ENCODE measurements around the gene KRTAP5-2. TPM values are rescaled to one million over a fixed set of nuclear protein-coding genes. Genes with fewer than 3 reads are reported as not detected.
"Not testable (repeated sequence)": the region's sequence is repeated elsewhere in the genome, so short reads cannot be mapped to it uniquely, and the experiment has no call there.

KRTAP5-2 gene
- total RNA-seq, 1 donor from 2014 or later, result not detected

DNA sequence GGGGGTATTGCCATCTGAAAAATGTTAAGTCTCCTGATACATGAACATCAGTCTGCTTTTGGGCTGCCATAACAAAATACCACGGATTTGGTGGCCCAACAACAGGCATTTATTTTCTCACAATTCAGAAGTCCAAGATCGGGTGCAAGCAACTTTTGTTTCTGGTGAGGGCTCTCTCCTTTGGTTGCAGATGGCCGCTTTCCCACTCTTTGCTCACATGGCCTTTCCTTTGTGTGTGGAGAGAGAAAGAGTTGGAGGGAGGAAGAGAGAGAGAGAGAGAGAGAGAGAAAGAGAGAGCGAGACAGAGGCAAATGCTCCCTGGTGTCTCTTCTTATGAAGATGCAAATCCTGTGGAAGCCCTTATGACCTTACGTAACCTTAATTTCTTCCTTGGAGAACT, 2.5 kb upstream of the KRTAP5-2 start:
- no peak overlapping the region for H3K27ac Mint-ChIP-seq
- peaks cover 4% of the 10 kb centered on the region for H3K36me3 Mint-ChIP-seq (ENCODE audit: insufficient read depth)
- no peak for DNase-seq (ENCODE audit: low spot score, unreplicated experiment)
- peaks cover 48% of the 10 kb centered on the region for H3K27me3 Mint-ChIP-seq
- no peaks in the 10 kb centered on the region for H3K4me1 Mint-ChIP-seq (ENCODE audit: low read depth)
- H3K9me3 Mint-ChIP-seq (ENCODE audit: low read depth), result no peaks in the 10 kb centered on the region
- TF ChIP-seq, protein P1, sequence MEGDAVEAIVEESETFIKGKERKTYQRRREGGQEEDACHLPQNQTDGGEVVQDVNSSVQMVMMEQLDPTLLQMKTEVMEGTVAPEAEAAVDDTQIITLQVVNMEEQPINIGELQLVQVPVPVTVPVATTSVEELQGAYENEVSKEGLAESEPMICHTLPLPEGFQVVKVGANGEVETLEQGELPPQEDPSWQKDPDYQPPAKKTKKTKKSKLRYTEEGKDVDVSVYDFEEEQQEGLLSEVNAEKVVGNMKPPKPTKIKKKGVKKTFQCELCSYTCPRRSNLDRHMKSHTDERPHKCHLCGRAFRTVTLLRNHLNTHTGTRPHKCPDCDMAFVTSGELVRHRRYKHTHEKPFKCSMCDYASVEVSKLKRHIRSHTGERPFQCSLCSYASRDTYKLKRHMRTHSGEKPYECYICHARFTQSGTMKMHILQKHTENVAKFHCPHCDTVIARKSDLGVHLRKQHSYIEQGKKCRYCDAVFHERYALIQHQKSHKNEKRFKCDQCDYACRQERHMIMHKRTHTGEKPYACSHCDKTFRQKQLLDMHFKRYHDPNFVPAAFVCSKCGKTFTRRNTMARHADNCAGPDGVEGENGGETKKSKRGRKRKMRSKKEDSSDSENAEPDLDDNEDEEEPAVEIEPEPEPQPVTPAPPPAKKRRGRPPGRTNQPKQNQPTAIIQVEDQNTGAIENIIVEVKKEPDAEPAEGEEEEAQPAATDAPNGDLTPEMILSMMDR (IDR thresholded peaks at IDR 0.05; ENCODE audit: unreplicated experiment), result no peak
- no peak overlapping the region for H3K4me3 Mint-ChIP-seq (ENCODE audit: low read depth)

DNA sequence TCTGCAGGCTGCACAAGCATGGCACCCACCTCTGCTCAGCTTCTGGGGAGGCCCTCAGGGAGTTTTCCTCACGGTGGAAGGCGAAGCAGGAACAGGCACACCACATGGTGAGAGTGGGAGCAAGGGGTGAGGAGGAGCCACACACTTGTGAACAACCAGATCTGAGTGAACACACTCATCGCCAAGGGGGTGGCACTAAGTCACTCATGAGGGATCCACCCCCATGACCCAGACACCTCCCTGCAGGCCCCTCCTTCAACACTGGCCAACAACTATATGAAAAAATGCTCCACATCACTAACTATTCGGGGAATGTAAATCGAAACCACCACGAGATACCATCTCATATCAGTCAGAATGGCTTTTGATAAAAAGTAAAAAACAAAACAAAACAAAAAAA, 722 bp upstream of the KRTAP5-2 start:
- Mint-ChIP-seq H3K9me3 (ENCODE audit: low read depth) (no peaks in the 10 kb centered on the region), H3K36me3 (ENCODE audit: insufficient read depth) (peaks cover 4% of the 10 kb centered on the region), H3K27ac (no peak overlapping the region), H3K27me3 (peaks cover 61% of the 10 kb centered on the region), H3K4me1 (ENCODE audit: low read depth) (no peaks in the 10 kb centered on the region), H3K4me3 (ENCODE audit: low read depth) (no peak overlapping the region)
- TF ChIP-seq, protein P1 (IDR thresholded peaks at IDR 0.05; ENCODE audit: unreplicated experiment), result no peak
- DNase-seq (ENCODE audit: low spot score, unreplicated experiment), result no peak

DNA sequence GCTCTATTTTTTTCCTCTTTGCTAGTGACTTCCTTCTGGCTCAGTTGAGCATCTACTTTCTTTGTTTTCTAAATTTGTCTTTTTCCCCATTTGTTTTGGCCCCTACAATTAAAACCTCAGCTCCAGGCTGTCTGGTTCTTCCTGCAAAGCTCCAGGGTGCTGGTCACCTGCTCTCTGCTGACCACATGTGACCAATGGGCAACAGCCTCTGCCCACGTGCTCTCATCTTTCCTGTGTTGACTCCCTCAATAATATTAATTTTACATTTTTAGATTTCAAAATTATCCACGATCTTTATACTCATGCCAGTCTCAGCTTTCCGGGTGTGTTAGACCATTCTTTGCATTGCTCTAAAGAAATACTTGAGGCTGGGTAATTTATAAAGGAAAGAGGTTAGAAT, 312 bp upstream of the KRTAP5-2 start:
- not testable (repeated sequence) for H3K4me1 Mint-ChIP-seq (ENCODE audit: low read depth); H3K36me3 Mint-ChIP-seq (ENCODE audit: insufficient read depth); DNase-seq (ENCODE audit: low spot score, unreplicated experiment); H3K9me3 Mint-ChIP-seq (ENCODE audit: low read depth); H3K27ac Mint-ChIP-seq; H3K4me3 Mint-ChIP-seq (ENCODE audit: low read depth)
- H3K27me3 Mint-ChIP-seq, result peaks cover 60% of the 10 kb centered on the region

DNA sequence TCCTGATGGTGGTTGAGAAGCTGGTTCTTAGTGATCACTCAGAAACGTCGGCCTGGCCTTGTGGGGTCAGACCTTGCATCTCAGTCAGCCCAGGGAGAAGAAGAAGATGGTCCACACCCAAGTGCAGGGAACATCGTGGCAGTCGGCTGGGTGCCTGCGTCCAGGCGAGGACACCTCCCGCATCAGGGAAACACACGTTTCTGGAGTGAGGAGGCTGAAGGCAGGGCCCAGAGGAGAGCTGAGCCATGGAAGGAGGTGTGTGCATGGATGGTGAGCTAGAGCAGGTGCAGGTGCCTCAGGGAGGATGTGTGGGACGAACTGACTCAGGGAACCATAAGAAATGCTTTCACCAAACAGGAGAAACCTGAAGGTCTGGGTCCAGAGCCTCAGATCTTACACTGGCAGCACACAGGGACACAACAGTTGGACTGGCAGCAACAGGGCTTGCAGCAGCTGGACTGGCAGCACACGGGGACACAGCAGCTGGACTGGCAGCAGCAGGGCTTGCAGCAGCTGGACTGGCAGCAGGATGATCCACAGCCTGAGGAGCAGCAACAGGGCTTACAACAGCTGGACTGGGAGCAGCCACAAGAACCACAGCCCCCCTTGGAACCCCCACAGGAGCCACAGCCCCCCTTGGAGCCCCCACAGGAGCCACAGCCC, 632 bp downstream of the KRTAP5-2 start:
- no peaks in the 10 kb centered on the region for H3K4me1 Mint-ChIP-seq (ENCODE audit: low read depth)
- TF ChIP-seq, protein P1 (IDR thresholded peaks at IDR 0.05; ENCODE audit: unreplicated experiment), result no peak
- H3K27ac Mint-ChIP-seq, result no peak overlapping the region
- DNase-seq (ENCODE audit: low spot score, unreplicated experiment), result no peak
- peaks cover 63% of the 10 kb centered on the region for H3K27me3 Mint-ChIP-seq
- no peak overlapping the region for H3K4me3 Mint-ChIP-seq (ENCODE audit: low read depth)
- H3K36me3 Mint-ChIP-seq (ENCODE audit: insufficient read depth), result peaks cover 4% of the 10 kb centered on the region
- H3K9me3 Mint-ChIP-seq (ENCODE audit: low read depth), result no peaks in the 10 kb centered on the region

DNA sequence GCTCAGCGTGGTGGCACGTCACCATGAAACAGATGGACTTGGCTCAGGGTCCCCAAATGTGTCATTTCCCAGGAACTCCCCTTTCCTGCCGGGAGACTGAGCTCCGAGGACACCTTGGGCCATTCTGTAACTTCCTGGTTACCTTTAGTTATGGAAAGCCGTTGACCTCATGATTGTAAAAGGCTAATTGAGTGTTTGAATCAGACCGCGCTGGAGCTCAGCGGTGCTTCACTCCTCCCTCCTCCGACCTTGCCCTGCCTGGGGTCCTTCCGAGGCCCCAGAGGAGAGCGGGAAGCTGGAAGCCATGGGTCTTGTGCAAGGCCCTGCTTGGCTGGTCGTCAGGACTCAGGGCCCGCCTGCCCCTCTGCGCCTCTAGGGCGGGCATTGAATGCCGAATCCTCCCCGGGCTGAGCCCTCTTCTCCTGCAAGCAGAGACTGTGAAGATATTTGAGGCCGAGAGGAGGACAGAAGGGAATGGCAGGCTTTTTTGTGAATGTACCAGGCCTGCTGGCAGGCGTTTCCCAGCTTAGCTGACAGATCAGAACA, 1.4 kb downstream of the KRTAP5-2 start:
- not testable (repeated sequence) for H3K4me3 Mint-ChIP-seq (ENCODE audit: low read depth); H3K4me1 Mint-ChIP-seq (ENCODE audit: low read depth); H3K36me3 Mint-ChIP-seq (ENCODE audit: insufficient read depth); H3K9me3 Mint-ChIP-seq (ENCODE audit: low read depth); DNase-seq (ENCODE audit: low spot score, unreplicated experiment)
- Mint-ChIP-seq H3K27ac (peak overlapping the region; percentile 89), H3K27me3 (peaks cover 65% of the 10 kb centered on the region)

DNA sequence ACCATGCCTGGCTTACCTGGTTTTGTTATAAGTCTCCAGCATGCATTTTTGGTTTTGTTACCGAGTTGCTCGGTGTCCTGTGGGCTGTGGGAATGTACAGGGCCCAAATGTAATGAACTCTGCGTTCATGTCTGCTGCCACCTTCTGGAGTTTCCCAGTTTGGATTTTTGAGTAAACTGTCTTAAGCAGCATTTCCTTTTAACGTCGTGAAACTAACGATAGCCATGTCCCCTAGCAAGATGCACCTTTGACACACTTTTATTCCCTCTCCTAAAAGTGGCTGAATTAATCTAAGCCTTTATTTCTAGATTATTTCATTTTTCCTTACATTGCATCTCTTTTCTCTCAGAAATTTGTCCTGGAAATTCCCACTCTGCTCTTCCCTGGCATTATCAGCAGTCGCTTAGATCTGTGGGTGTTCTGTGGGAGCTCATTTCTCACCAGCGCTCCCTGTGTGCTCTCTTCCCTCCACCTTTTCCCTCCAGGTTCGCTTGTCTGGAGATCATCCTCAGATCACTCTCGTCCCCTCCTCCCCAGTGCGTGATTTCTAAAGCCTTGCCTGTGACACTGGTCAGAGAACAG, 2.0 kb downstream of the KRTAP5-2 start:
- H3K9me3 Mint-ChIP-seq (ENCODE audit: low read depth); DNase-seq (ENCODE audit: low spot score, unreplicated experiment); H3K4me1 Mint-ChIP-seq (ENCODE audit: low read depth); H3K36me3 Mint-ChIP-seq (ENCODE audit: insufficient read depth); H3K4me3 Mint-ChIP-seq (ENCODE audit: low read depth): not testable (repeated sequence)
- Mint-ChIP-seq H3K27me3 (peaks cover 65% of the 10 kb centered on the region), H3K27ac (peak overlapping the region; percentile 89)

DNA sequence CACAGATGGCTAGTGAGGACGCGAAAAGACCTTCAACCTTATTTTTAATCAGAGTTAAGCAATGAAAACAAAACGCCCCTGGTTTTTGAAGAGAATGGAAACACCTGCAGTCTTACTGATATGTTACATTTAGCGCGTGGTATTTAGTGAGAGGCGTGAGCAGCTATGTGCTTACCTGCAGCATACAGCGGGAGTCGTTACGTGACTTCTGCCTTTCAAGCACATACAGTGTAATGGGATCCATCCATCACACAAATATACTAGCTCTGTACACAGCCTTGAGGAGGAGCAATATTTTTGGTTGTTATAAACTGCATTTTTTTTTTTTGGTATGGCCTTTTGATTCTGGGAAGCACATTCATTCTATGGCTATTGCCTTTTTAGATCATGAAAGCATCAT, 5.5 kb downstream of the KRTAP5-2 start:
- peaks cover 56% of the 10 kb centered on the region for H3K27me3 Mint-ChIP-seq
- peaks cover 3% of the 10 kb centered on the region for H3K36me3 Mint-ChIP-seq (ENCODE audit: insufficient read depth)
- no peak overlapping the region for H3K4me3 Mint-ChIP-seq (ENCODE audit: low read depth)
- no peak overlapping the region for H3K27ac Mint-ChIP-seq
- no peak for DNase-seq (ENCODE audit: low spot score, unreplicated experiment)
- TF ChIP-seq, protein P1 (IDR thresholded peaks at IDR 0.05; ENCODE audit: unreplicated experiment), result no peak
- no peaks in the 10 kb centered on the region for H3K9me3 Mint-ChIP-seq (ENCODE audit: low read depth)
- no peaks in the 10 kb centered on the region for H3K4me1 Mint-ChIP-seq (ENCODE audit: low read depth)

Measured in progenitor cell of endocrine pancreas (in vitro differentiated cells).